ENCODE measurements around the gene NEB. TPM values are rescaled to one million over a fixed set of nuclear protein-coding genes. Genes with fewer than 3 reads are reported as not detected.

NEB gene
- polyA plus RNA-seq, 3 donors, result 2.7 TPM; not detected in 2

DNA sequence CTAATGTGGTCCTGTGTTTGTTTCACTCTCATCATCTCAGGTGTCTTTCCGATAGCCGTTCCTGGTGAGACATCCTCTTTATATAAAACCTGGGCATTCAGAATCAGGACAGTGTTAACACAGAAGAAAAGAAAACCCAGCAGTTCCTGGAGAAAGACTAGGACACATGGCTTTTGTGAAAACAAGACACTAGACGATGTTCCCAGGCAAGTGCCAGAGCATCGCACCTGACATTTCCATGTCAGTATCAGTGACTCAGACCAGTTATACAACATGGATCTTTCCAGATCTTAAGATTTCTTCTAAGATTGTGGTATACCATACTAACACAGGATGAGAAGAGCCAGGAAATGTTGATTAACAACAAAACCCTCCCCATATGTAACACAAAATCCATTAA, 228.1 kb downstream of the NEB start:
- H2AFZ ChIP-seq (ENCODE audit: insufficient read depth, low read depth, low read length, poor library complexity, severe bottlenecking), result no peak overlapping the region
- H3K36me3 ChIP-seq (replicated peaks in 1 of 2; ENCODE audit: control insufficient read depth in 1 of 2, insufficient read depth in 2 of 2, low read length in 2 of 2), result peaks cover 0 to 11% of the 10 kb centered on the region in 2 donors
- DNase-seq, result no peak
- TF ChIP-seq, protein P1, sequence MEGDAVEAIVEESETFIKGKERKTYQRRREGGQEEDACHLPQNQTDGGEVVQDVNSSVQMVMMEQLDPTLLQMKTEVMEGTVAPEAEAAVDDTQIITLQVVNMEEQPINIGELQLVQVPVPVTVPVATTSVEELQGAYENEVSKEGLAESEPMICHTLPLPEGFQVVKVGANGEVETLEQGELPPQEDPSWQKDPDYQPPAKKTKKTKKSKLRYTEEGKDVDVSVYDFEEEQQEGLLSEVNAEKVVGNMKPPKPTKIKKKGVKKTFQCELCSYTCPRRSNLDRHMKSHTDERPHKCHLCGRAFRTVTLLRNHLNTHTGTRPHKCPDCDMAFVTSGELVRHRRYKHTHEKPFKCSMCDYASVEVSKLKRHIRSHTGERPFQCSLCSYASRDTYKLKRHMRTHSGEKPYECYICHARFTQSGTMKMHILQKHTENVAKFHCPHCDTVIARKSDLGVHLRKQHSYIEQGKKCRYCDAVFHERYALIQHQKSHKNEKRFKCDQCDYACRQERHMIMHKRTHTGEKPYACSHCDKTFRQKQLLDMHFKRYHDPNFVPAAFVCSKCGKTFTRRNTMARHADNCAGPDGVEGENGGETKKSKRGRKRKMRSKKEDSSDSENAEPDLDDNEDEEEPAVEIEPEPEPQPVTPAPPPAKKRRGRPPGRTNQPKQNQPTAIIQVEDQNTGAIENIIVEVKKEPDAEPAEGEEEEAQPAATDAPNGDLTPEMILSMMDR (IDR thresholded peaks at IDR 0.05), result no peak
- WGBS (ENCODE audit: insufficient coverage), result 100% methylated on average over 2 of the region's 4 CpGs
- Mint-ChIP-seq H3K27ac (peak overlapping the region in 1 of 7 donors; percentile 36), H3K27me3 (ENCODE audit: low read depth in 3 of 3) (peaks cover 0 to 1% (median 0%) of the 10 kb centered on the region in 3 donors), H3K4me3 (no peak overlapping the region), H3K9me3 (peaks cover 0 to 5% (median 0%) of the 10 kb centered on the region in 7 donors), H3K36me3 (peaks cover 0 to 8% of the 10 kb centered on the region in 2 donors), H3K4me1 (no peaks in the 10 kb centered on the region)
- no peaks in the 10 kb centered on the region for H3K4me1 ChIP-seq (ENCODE audit: control insufficient read depth in 1 of 2, insufficient read depth in 2 of 2, low read length in 2 of 2)
- intact Hi-C loops (cut with micrococcal nuclease), result no loop called here
- no peaks in the 10 kb centered on the region for H3K79me2 ChIP-seq (ENCODE audit: insufficient read depth, low read length)
- no peak overlapping the region for H3K4me3 ChIP-seq (replicated peaks in 1 of 3; ENCODE audit: low read depth in 2 of 3, low read length in 3 of 3)
- H3K27me3 ChIP-seq (ENCODE audit: control insufficient read depth in 2 of 2, insufficient read depth in 2 of 2, low read length in 2 of 2), result no peaks in the 10 kb centered on the region
- H3K27ac ChIP-seq (ENCODE audit: low read depth in 1 of 2, low read length in 2 of 2), result no peak overlapping the region
- no peaks in the 10 kb centered on the region for H4K20me1 ChIP-seq (ENCODE audit: insufficient read depth, low read length)
- no peaks in the 10 kb centered on the region for H3K9me3 ChIP-seq (replicated peaks in 1 of 2; ENCODE audit: control insufficient read depth in 1 of 2, insufficient read depth in 1 of 2, low read length in 2 of 2)
- no peak overlapping the region for H3K9ac ChIP-seq (ENCODE audit: insufficient read depth, low read length, poor library complexity, severe bottlenecking)
- H3K4me2 ChIP-seq (replicated peaks; ENCODE audit: extremely low read depth, low read length, poor library complexity, severe bottlenecking), result no peak overlapping the region

DNA sequence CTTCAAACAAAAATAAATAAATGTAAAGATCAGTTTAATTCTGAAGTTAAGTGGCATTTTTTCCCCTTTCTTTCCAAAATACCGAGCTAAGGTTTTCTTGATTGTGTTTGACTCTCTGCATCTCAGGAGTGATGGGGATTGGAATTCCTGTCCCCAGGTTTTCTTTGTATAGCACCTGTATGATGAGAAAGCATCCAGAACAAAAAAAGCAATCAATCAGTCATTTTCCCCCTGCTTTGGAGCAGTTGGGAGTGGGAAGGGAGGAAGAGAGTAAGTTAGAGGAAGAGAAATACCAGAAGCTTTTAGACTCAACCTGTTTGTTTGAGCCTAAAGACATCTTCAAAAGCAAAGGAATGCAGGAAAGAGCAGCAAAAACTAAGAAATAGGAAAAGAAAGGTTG, 236.1 kb downstream of the NEB start:
- H3K27ac ChIP-seq (ENCODE audit: low read depth in 1 of 2, low read length in 2 of 2), result no peak overlapping the region
- intact Hi-C loops (cut with micrococcal nuclease), result no loop called here
- no peak overlapping the region for H3K4me2 ChIP-seq (replicated peaks; ENCODE audit: extremely low read depth, low read length, poor library complexity, severe bottlenecking)
- H3K4me1 ChIP-seq (ENCODE audit: control insufficient read depth in 1 of 2, insufficient read depth in 2 of 2, low read length in 2 of 2), result no peaks in the 10 kb centered on the region
- H3K9me3 ChIP-seq (replicated peaks in 1 of 2; ENCODE audit: control insufficient read depth in 1 of 2, insufficient read depth in 1 of 2, low read length in 2 of 2), result no peaks in the 10 kb centered on the region
- no peaks in the 10 kb centered on the region for H3K79me2 ChIP-seq (ENCODE audit: insufficient read depth, low read length)
- no peak overlapping the region for H3K9ac ChIP-seq (ENCODE audit: insufficient read depth, low read length, poor library complexity, severe bottlenecking)
- Mint-ChIP-seq H3K4me1 (no peaks in the 10 kb centered on the region), H3K9me3 (no peaks in the 10 kb centered on the region), H3K27me3 (ENCODE audit: low read depth in 3 of 3) (peaks cover 0 to 2% (median 1%) of the 10 kb centered on the region in 3 donors), H3K27ac (no peak overlapping the region), H3K36me3 (peaks cover 0 to 3% of the 10 kb centered on the region in 2 donors), H3K4me3 (no peak overlapping the region)
- H4K20me1 ChIP-seq (ENCODE audit: insufficient read depth, low read length), result no peaks in the 10 kb centered on the region
- WGBS (ENCODE audit: insufficient coverage), result no CpG with 5 or more reads among the region's 1 CpG
- H2AFZ ChIP-seq (ENCODE audit: insufficient read depth, low read depth, low read length, poor library complexity, severe bottlenecking), result no peak overlapping the region
- H3K36me3 ChIP-seq (replicated peaks in 1 of 2; ENCODE audit: control insufficient read depth in 1 of 2, insufficient read depth in 2 of 2, low read length in 2 of 2), result peaks cover 0 to 4% of the 10 kb centered on the region in 2 donors
- TF ChIP-seq, protein P1 (IDR thresholded peaks at IDR 0.05), result no peak
- DNase-seq, result no peak
- no peaks in the 10 kb centered on the region for H3K27me3 ChIP-seq (ENCODE audit: control insufficient read depth in 2 of 2, insufficient read depth in 2 of 2, low read length in 2 of 2)
- no peak overlapping the region for H3K4me3 ChIP-seq (replicated peaks in 1 of 3; ENCODE audit: low read depth in 2 of 3, low read length in 3 of 3)
